PC-9 (cell line): ENCODE data around the gene AUTS2. TPM values are rescaled to one million over a fixed set of nuclear protein-coding genes. Genes with fewer than 3 reads are reported as not detected.

ENCODE experiments used
- BruUV-seq: library from RNA; stranded (reverse); fragments of 400-500 nt; replicated peaks from 2 replicates; lab custom pipeline; 2021; lab: Mats Ljungman, UMichigan
- CTCF ChIA-PET: fragments of 300-600 bp; sonication (Branson Sonifier 250); formaldehyde crosslinking; loops from one replicate; lab custom pipeline; 2022; ENCODE audit warnings: antibody characterized with exemption; lab: Charles Lee
- POLR2A ChIA-PET: fragments of 300-600 bp; sonication (Branson Sonifier 250); formaldehyde crosslinking; loops from one replicate; lab custom pipeline; 2022; ENCODE audit warnings: antibody characterized with exemption; ENCODE audit not compliant: unreplicated experiment; lab: Charles Lee
- DNase-seq, 2 experiments: peaks; one replicate each; pipeline versions ENCODE4 v3.0.0 to v3.0.0-alpha.2; 2015 to 2022; ENCODE audit warnings: mixed read lengths in 1 of 2
- H2AFZ ChIP-seq: fragments of 200-600 bp; sonication (generic); 2 replicates; pipeline ENCODE4 v1.8.1; 2017; ENCODE audit warnings: antibody characterized with exemption
- H3F3A ChIP-seq: fragments of 200-600 bp; sonication (generic); 2 replicates; pipeline ENCODE4 v1.8.1; 2017; ENCODE audit warnings: antibody characterized with exemption, mild to moderate bottlenecking, low read depth; ENCODE audit not compliant: insufficient read depth
- H3K27ac ChIP-seq: fragments of 200-600 bp; sonication (generic); 2 replicates; pipeline ENCODE4 v1.6.1; 2016; ENCODE audit warnings: mixed run types
- H3K27me3 ChIP-seq: fragments of 200-600 bp; sonication (generic); 2 replicates; pipeline ENCODE4 v1.6.1; 2016; ENCODE audit warnings: low read depth, mixed run types; ENCODE audit not compliant: insufficient read depth
- H3K36me3 ChIP-seq: fragments of 200-600 bp; sonication (generic); 2 replicates; pipeline ENCODE4 v1.6.1; 2016; ENCODE audit warnings: low read depth, mixed run types
- H3K4me1 ChIP-seq: fragments of 200-600 bp; sonication (generic); replicated peaks from 2 replicates; pipeline ENCODE4 v1.6.1; 2016; ENCODE audit warnings: mixed run types; ENCODE audit not compliant: insufficient read depth
- H3K4me2 ChIP-seq: fragments of 200-600 bp; sonication (generic); 2 replicates; pipeline ENCODE4 v1.6.1; 2017; ENCODE audit warnings: mixed run types
- H3K4me3 ChIP-seq: fragments of 200-600 bp; sonication (generic); 2 replicates; pipeline ENCODE4 v1.6.1; 2016; ENCODE audit warnings: mixed run types
- H3K79me2 ChIP-seq: fragments of 200-600 bp; sonication (generic); 2 replicates; pipeline ENCODE4 v1.6.1; 2017; ENCODE audit warnings: low read depth, mixed run types
- H3K9me2 ChIP-seq: fragments of 200-600 bp; sonication (generic); 2 replicates; pipeline ENCODE4 v1.8.1; 2017; ENCODE audit warnings: mild to moderate bottlenecking; ENCODE audit not compliant: insufficient read depth
- H3K9me3 ChIP-seq: fragments of 200-600 bp; sonication (generic); 2 replicates; pipeline ENCODE4 v1.8.1; 2016; ENCODE audit warnings: low read depth; ENCODE audit not compliant: insufficient read depth
- H4K20me1 ChIP-seq: fragments of 200-600 bp; sonication (generic); 2 replicates; pipeline ENCODE4 v1.8.1; 2017; ENCODE audit not compliant: insufficient read depth
- EZH2 ChIP-seq: fragments of 200-600 bp; sonication (generic); IDR thresholded peaks from 2 replicates; pipeline ENCODE4 v1.8.0; 2017; ENCODE audit warnings: antibody characterized with exemption, low read depth
- intact Hi-C: fragments of 100-400 bp; cut with micrococcal nuclease; formaldehyde crosslinking; loops from one replicate; pipeline ENCODE4 v1.10.0; 2022; ENCODE audit not compliant: unreplicated experiment
- total RNA-seq: library from RNA; stranded (reverse); gene quantifications from 2 replicates; pipeline ENCODE4 v1.2.3, GENCODE V29; 2021
- TF ChIP-seq, protein P1 (sequence below): fragments of 200-600 bp; sonication (generic); conservative IDR thresholded peaks from 2 replicates; pipeline ENCODE4 v1.6.1; 2017; ENCODE audit warnings: mixed run types, antibody characterized with exemption, mild to moderate bottlenecking, moderate library complexity

The AUTS2 gene
- total RNA-seq, 1 experiment from 2014 or later: not detected

- POLR2A ChIA-PET: no interaction called here
Observed at GRCh38 chr7:69635555-69636185, 37.4 kb downstream of the AUTS2 start.

GRCh38 chr7:69638674-69639073 lies 40.4 kb downstream of the AUTS2 start:
- H3K27me3 ChIP-seq: no peaks in the 10 kb centered on the region
- ChIA-PET CTCF (no interaction called here), POLR2A (no interaction called here)
- H3K4me3 ChIP-seq: no peak overlapping the region
- no peaks in the 10 kb centered on the region for H3K9me2 ChIP-seq
- no peak for DNase-seq
- H4K20me1 ChIP-seq: no peaks in the 10 kb centered on the region
- no peak overlapping the region for H3K27ac ChIP-seq
- intact Hi-C loops: no loop called here
- no peaks in the 10 kb centered on the region for H3K4me1 ChIP-seq
- no TSS peak for BruUV-seq
- no peaks in the 10 kb centered on the region for H3K9me3 ChIP-seq
- no peak overlapping the region for H2AFZ ChIP-seq
- H3K4me2 ChIP-seq: no peak overlapping the region
- no peaks in the 10 kb centered on the region for H3F3A ChIP-seq
- no peaks in the 10 kb centered on the region for H3K36me3 ChIP-seq
- TF ChIP-seq EZH2: no peak
- TF ChIP-seq, protein P1, sequence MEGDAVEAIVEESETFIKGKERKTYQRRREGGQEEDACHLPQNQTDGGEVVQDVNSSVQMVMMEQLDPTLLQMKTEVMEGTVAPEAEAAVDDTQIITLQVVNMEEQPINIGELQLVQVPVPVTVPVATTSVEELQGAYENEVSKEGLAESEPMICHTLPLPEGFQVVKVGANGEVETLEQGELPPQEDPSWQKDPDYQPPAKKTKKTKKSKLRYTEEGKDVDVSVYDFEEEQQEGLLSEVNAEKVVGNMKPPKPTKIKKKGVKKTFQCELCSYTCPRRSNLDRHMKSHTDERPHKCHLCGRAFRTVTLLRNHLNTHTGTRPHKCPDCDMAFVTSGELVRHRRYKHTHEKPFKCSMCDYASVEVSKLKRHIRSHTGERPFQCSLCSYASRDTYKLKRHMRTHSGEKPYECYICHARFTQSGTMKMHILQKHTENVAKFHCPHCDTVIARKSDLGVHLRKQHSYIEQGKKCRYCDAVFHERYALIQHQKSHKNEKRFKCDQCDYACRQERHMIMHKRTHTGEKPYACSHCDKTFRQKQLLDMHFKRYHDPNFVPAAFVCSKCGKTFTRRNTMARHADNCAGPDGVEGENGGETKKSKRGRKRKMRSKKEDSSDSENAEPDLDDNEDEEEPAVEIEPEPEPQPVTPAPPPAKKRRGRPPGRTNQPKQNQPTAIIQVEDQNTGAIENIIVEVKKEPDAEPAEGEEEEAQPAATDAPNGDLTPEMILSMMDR: no peak
- H3K79me2 ChIP-seq: no peaks in the 10 kb centered on the region

More at GRCh38 chr7:69635555-69636185, 37.4 kb downstream of the AUTS2 start:
- Histone ChIP-seq H3K9me2 (no peaks in the 10 kb centered on the region), H2AFZ (no peak overlapping the region), H3K36me3 (no peaks in the 10 kb centered on the region), H3K9me3 (no peaks in the 10 kb centered on the region), H3K4me2 (no peak overlapping the region), H3K4me1 (no peaks in the 10 kb centered on the region), H3K27me3 (no peaks in the 10 kb centered on the region), H4K20me1 (no peaks in the 10 kb centered on the region), H3K79me2 (no peaks in the 10 kb centered on the region), H3K4me3 (no peak overlapping the region), H3F3A (no peaks in the 10 kb centered on the region), H3K27ac (no peak overlapping the region)
- CTCF ChIA-PET: no interaction called here
- TF ChIP-seq EZH2: no peak
- TF ChIP-seq, protein P1: no peak
- intact Hi-C loops: no loop called here
- BruUV-seq: no TSS peak
- DNase-seq: no peak

DNA sequence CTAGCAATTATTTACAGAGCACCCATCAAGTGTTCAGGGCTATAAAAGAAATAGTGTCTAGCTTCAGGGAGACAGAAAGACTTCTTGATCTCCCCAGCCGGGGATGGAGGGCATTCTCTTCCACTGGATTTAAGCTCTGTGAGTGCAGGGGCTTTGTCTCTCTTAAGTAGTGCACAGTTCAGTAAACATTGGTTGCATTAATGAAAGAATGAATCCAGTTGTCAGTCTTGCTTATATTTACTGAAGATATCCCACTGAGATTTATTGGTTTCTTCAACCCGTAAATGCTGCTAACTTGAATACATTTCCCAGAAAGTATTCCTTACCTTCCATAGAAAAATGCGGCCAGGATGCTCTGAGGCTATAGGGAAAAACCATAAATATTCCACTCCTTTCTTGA lies 41.9 kb downstream of the AUTS2 start:
- H4K20me1 ChIP-seq: no peaks in the 10 kb centered on the region
- no peak for DNase-seq
- no peaks in the 10 kb centered on the region for H3K36me3 ChIP-seq
- no peak overlapping the region for H3K4me2 ChIP-seq
- H3K79me2 ChIP-seq: no peaks in the 10 kb centered on the region
- H2AFZ ChIP-seq: no peak overlapping the region
- ChIA-PET CTCF (no interaction called here), POLR2A (no interaction called here)
- H3K4me3 ChIP-seq: no peak overlapping the region
- no peaks in the 10 kb centered on the region for H3F3A ChIP-seq
- no peak overlapping the region for H3K27ac ChIP-seq
- H3K9me2 ChIP-seq: no peaks in the 10 kb centered on the region
- no peak for TF ChIP-seq EZH2
- TF ChIP-seq, protein P1: no peak
- intact Hi-C loops: no loop called here
- BruUV-seq: no TSS peak
- no peaks in the 10 kb centered on the region for H3K27me3 ChIP-seq
- no peaks in the 10 kb centered on the region for H3K9me3 ChIP-seq
- H3K4me1 ChIP-seq: no peaks in the 10 kb centered on the region
